ENCODE measurements around the gene USP49.

Gene USP49

GRCh38 chr6:41878246-41878645 lies 16.9 kb downstream of the USP49 start:
- H3K4me3 ChIP-seq (ENCODE audit: low read depth, low read length), result no peak overlapping the region

- H3K4me3 ChIP-seq (ENCODE audit: low read depth, low read length), result no peak overlapping the region
Observed at GRCh38 chr6:41877051-41877680, 18.0 kb downstream of the USP49 start.

- no peak overlapping the region for H3K4me3 ChIP-seq (ENCODE audit: low read depth, low read length)
Observed at GRCh38 chr6:41874741-41875140, 20.4 kb downstream of the USP49 start.

- H3K4me3 ChIP-seq (ENCODE audit: low read depth, low read length), result no peak overlapping the region
Observed at GRCh38 chr6:41872147-41872546, 23.0 kb downstream of the USP49 start.

- no peak overlapping the region for H3K4me3 ChIP-seq (ENCODE audit: low read depth, low read length)
Observed at GRCh38 chr6:41871691-41872090, 23.5 kb downstream of the USP49 start.

GRCh38 chr6:41859356-41859755 lies 35.8 kb downstream of the USP49 start:
- H3K4me3 ChIP-seq (ENCODE audit: low read depth, low read length), result no peak overlapping the region

GRCh38 chr6:41858703-41859102 lies 36.5 kb downstream of the USP49 start:
- no peak overlapping the region for H3K4me3 ChIP-seq (ENCODE audit: low read depth, low read length)

- H3K4me3 ChIP-seq (ENCODE audit: low read depth, low read length), result no peak overlapping the region
Observed at GRCh38 chr6:41850861-41851260, 44.3 kb downstream of the USP49 start.

GRCh38 chr6:41846666-41847237 lies 48.4 kb downstream of the USP49 start:
- no peak overlapping the region for H3K4me3 ChIP-seq (ENCODE audit: low read depth, low read length)

GRCh38 chr6:41843178-41843577 lies 52.0 kb downstream of the USP49 start:
- H3K4me3 ChIP-seq (ENCODE audit: low read depth, low read length), result no peak overlapping the region

GRCh38 chr6:41840326-41840725 lies 54.8 kb downstream of the USP49 start:
- H3K4me3 ChIP-seq (ENCODE audit: low read depth, low read length), result no peak overlapping the region

GRCh38 chr6:41836660-41837052 lies 58.5 kb downstream of the USP49 start:
- H3K4me3 ChIP-seq (ENCODE audit: low read depth, low read length), result no peak overlapping the region

- H3K4me3 ChIP-seq (ENCODE audit: low read depth, low read length), result no peak overlapping the region
Observed at GRCh38 chr6:41836022-41836659, 59.0 kb downstream of the USP49 start.

GRCh38 chr6:41832263-41832662 lies 62.9 kb downstream of the USP49 start:
- H3K4me3 ChIP-seq (ENCODE audit: low read depth, low read length), result no peak overlapping the region

GRCh38 chr6:41826343-41827022 lies 68.7 kb downstream of the USP49 start:
- no peak overlapping the region for H3K4me3 ChIP-seq (ENCODE audit: low read depth, low read length)

- no peak overlapping the region for H3K4me3 ChIP-seq (ENCODE audit: low read depth, low read length)
Observed at GRCh38 chr6:41824571-41825569, 70.3 kb downstream of the USP49 start.

- H3K4me3 ChIP-seq (ENCODE audit: low read depth, low read length), result no peak overlapping the region
Observed at GRCh38 chr6:41823178-41823577, 72.0 kb downstream of the USP49 start.

- H3K4me3 ChIP-seq (ENCODE audit: low read depth, low read length), result no peak overlapping the region
Observed at GRCh38 chr6:41822021-41822420, 73.2 kb downstream of the USP49 start.

GRCh38 chr6:41821266-41821665 lies 73.9 kb downstream of the USP49 start:
- H3K4me3 ChIP-seq (ENCODE audit: low read depth, low read length), result no peak overlapping the region

- no peak overlapping the region for H3K4me3 ChIP-seq (ENCODE audit: low read depth, low read length)
Observed at GRCh38 chr6:41818271-41819054, 76.7 kb downstream of the USP49 start.
